Bronchial epithelial cell (primary cell): ENCODE data around the gene KRT35. TPM values are rescaled to one million over a fixed set of nuclear protein-coding genes. Genes with fewer than 3 reads are reported as not detected.

Source experiments
- DNase-seq: peaks from one replicate; pipeline ENCODE4 v3.0.0-alpha.2; 2010; ENCODE audit warnings: low read depth
- FAIRE-seq: peaks from 2 replicates; lab custom pipeline; 2011; peaks lifted over from hg19 to GRCh38; lab: Jason Lieb, UNC
- H3K27me3 ChIP-seq: 2 replicates; pipeline ENCODE4 v1.5.1; 2011; ENCODE audit warnings: low read length; ENCODE audit not compliant: control insufficient read depth, insufficient read depth
- H3K36me3 ChIP-seq: 2 replicates; pipeline ENCODE4 v1.5.1; 2011; ENCODE audit warnings: low read length; ENCODE audit not compliant: control insufficient read depth, insufficient read depth
- H3K4me3 ChIP-seq: 2 replicates; pipeline ENCODE4 v1.5.1; 2011; ENCODE audit warnings: mild to moderate bottlenecking, low read depth, low read length, control low read depth
- CTCF ChIP-seq: IDR thresholded peaks from 2 replicates; pipeline ENCODE4 v1.5.1; 2011; ENCODE audit warnings: mild to moderate bottlenecking, moderate library complexity, low read length, control low read depth, inconsistent platforms; ENCODE audit not compliant: insufficient read depth, severe bottlenecking
- total RNA-seq: library from RNA; depleted of rRNA; stranded (reverse); fragments of >200 nt; gene quantifications from 2 replicates; pipeline ENCODE4 v1.2.1, GENCODE V29; 2014

The KRT35 gene
- total RNA-seq, 1 donor from 2014 or later, result not detected

GRCh38 chr17:41489531-41489930 is 8.6 kb upstream of the KRT35 start, which contains the start of gene KRT36:
TSS of gene KRT36 (minus strand) at chr17:41489910. CDS start at chr17:41489864, 46 bp downstream.
- no peak within 1 kb of the TSS for H3K4me3 ChIP-seq
- FAIRE-seq, result no peak
- TF ChIP-seq CTCF, result no peak

GRCh38 chr17:41486809-41487530 is 6.0 kb upstream of the KRT35 start:
- FAIRE-seq (no peak), DNase-seq (no peak)
- Histone ChIP-seq H3K4me3 (no peak overlapping the region), H3K36me3 (no peaks in the 10 kb centered on the region), H3K27me3 (no peaks in the 10 kb centered on the region)
- TF ChIP-seq CTCF, result peak; percentile 42

More at GRCh38 chr17:41489531-41489930, 8.6 kb upstream of the KRT35 start, which contains the start of gene KRT36:
- DNase-seq, result no peak
- H3K27me3 ChIP-seq, result no peaks in the 10 kb centered on the region
- no peaks in the 10 kb centered on the region for H3K36me3 ChIP-seq

- no peak for FAIRE-seq
- Histone ChIP-seq H3K4me3 (no peak overlapping the region), H3K36me3 (no peaks in the 10 kb centered on the region), H3K27me3 (no peaks in the 10 kb centered on the region)
- TF ChIP-seq CTCF, result no peak
- DNase-seq, result no peak
Observed at GRCh38 chr17:41486316-41486715, 5.4 kb upstream of the KRT35 start.

- Histone ChIP-seq H3K27me3 (no peaks in the 10 kb centered on the region), H3K4me3 (no peak overlapping the region), H3K36me3 (no peaks in the 10 kb centered on the region)
- FAIRE-seq, result peak; percentile 36
- no peak for DNase-seq
- TF ChIP-seq CTCF, result no peak
Observed at GRCh38 chr17:41484920-41485904, 4.3 kb upstream of the KRT35 start.

GRCh38 chr17:41483991-41484826 is 3.3 kb upstream of the KRT35 start:
- TF ChIP-seq CTCF, result no peak
- Histone ChIP-seq H3K36me3 (no peaks in the 10 kb centered on the region), H3K27me3 (no peaks in the 10 kb centered on the region), H3K4me3 (no peak overlapping the region)
- peak; percentile 40 for FAIRE-seq
- DNase-seq, result no peak
